Fibroblast of skin of back (primary cell): ENCODE measurements around the gene FAM20C. TPM values are rescaled to one million over a fixed set of nuclear protein-coding genes. Genes with fewer than 3 reads are reported as not detected.

Experiments used
- DNase-seq: peaks from one replicate; pipeline ENCODE4 v3.0.0-alpha.2; 2013
- polyA plus RNA-seq, 2 experiments: library from polyadenylated mRNA; unstranded; fragments of 120-200 nt; gene quantifications; one replicate each; pipeline ENCODE4 v1.2.1, GENCODE V29; 2013; ENCODE audit not compliant: insufficient read length in 2 of 2

The FAM20C gene
- polyA plus RNA-seq (2013, experiment 1 of 2; ENCODE audit: insufficient read length): 39.6 TPM
- 23.7 TPM for polyA plus RNA-seq (2013, experiment 2 of 2; ENCODE audit: insufficient read length)

- peak; percentile 81 for DNase-seq
These were observed at the start of gene FAM20C for GRCh38 chr7:191981-192649. Gene FAM20C, plus strand, starts transcription at chr7:192571. Its CDS starts 629 bp downstream, at chr7:193200.

GRCh38 chr7:143145-143751, 49.1 kb upstream of the FAM20C start:
- DNase-seq: no peak

- no peak for DNase-seq
These were observed 48.4 kb upstream of the FAM20C start for GRCh38 chr7:143811-144453.

GRCh38 chr7:144454-144826, 47.9 kb upstream of the FAM20C start:
- DNase-seq: no peak

- no peak for DNase-seq
These were observed 46.5 kb upstream of the FAM20C start for GRCh38 chr7:145863-146262.

- DNase-seq: no peak
These were observed 43.8 kb upstream of the FAM20C start for GRCh38 chr7:148543-148931.

- DNase-seq: peak; percentile 99
These were observed 43.2 kb upstream of the FAM20C start for GRCh38 chr7:148932-149790.

- DNase-seq: peak; percentile 27
These were observed 42.4 kb upstream of the FAM20C start for GRCh38 chr7:149791-150636.

- no peak for DNase-seq
These were observed 41.6 kb upstream of the FAM20C start for GRCh38 chr7:150811-151221.

GRCh38 chr7:151346-152050, 40.9 kb upstream of the FAM20C start:
- no peak for DNase-seq

- DNase-seq: no peak
These were observed 39.5 kb upstream of the FAM20C start for GRCh38 chr7:152702-153391.

- no peak for DNase-seq
These were observed 38.8 kb upstream of the FAM20C start for GRCh38 chr7:153604-154003.

GRCh38 chr7:154096-154799, 38.1 kb upstream of the FAM20C start:
- no peak for DNase-seq

- peak; percentile 21 for DNase-seq
These were observed 36.9 kb upstream of the FAM20C start for GRCh38 chr7:155469-155900.

- no peak for DNase-seq
These were observed 36.0 kb upstream of the FAM20C start for GRCh38 chr7:156111-157007.

- no peak for DNase-seq
These were observed 35.4 kb upstream of the FAM20C start for GRCh38 chr7:157008-157310.

GRCh38 chr7:157771-158625, 34.4 kb upstream of the FAM20C start:
- DNase-seq: no peak

GRCh38 chr7:158771-159170, 33.6 kb upstream of the FAM20C start:
- DNase-seq: no peak
